ENCODE results near the gene ZNF529. TPM values are rescaled to one million over a fixed set of nuclear protein-coding genes. Genes with fewer than 3 reads are reported as not detected.

Gene ZNF529
- total and polyA plus RNA-seq, 8 donors: 1.4 to 25.2 (median 3.5) TPM

DNA sequence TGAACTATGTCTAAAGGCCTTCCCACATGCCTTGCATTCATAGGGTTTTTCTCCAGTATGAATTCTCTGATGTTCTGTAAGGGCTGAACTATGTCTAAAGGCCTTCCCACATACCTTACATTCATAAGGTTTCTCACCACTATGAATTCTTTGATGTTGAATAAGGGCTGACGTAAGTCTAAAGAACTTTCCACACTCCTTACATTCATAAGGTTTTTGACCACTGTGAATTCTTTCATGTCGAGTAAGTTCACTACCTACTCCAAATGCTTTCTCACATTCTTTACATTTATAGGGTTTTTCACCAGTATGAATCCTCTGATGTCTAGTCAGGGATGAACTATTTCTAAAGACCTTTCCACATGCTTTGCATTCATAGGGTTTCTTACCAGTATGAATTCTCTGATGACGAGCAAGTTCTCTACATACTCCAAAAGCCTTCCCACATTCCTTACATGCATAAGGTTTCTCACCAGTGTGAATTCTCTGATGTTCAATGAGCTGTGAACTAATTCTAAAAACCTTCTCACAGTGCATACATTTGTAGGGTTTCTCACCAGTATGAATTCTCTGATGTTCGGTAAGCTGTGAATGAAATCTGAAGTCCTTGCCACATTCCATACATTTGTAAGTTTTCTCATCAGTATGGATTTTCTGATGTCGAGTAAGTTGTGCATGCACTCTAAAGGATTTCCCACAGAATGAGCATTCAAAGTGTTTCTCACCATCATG, 25.9 kb downstream of the ZNF529 start:
- no peaks in the 10 kb centered on the region for H3K4me1 ChIP-seq
- intact Hi-C loops (cut with DNase I; ENCODE audit: low total_unique reads): no loop called here
- no peak for DNase-seq
- H3K36me3 ChIP-seq: peaks cover 57 to 99% (median 92%) of the 10 kb centered on the region in 4 donors
- no peaks in the 10 kb centered on the region for H3K27me3 ChIP-seq
- H3K4me3 ChIP-seq: no peak overlapping the region
- WGBS, 5 donors: 95 to 99% (median 97%) methylated on average over 5 of the region's 5 CpGs
- H3K9me3 ChIP-seq: peaks cover 82 to 100% (median 100%) of the 10 kb centered on the region in 4 donors
- H3K27ac ChIP-seq: no peak overlapping the region
- no peak for TF ChIP-seq EP300 (IDR thresholded peaks at IDR 0.05)
- TF ChIP-seq POLR2A (IDR thresholded peaks at IDR 0.05): no peak
- TF ChIP-seq, protein P1, sequence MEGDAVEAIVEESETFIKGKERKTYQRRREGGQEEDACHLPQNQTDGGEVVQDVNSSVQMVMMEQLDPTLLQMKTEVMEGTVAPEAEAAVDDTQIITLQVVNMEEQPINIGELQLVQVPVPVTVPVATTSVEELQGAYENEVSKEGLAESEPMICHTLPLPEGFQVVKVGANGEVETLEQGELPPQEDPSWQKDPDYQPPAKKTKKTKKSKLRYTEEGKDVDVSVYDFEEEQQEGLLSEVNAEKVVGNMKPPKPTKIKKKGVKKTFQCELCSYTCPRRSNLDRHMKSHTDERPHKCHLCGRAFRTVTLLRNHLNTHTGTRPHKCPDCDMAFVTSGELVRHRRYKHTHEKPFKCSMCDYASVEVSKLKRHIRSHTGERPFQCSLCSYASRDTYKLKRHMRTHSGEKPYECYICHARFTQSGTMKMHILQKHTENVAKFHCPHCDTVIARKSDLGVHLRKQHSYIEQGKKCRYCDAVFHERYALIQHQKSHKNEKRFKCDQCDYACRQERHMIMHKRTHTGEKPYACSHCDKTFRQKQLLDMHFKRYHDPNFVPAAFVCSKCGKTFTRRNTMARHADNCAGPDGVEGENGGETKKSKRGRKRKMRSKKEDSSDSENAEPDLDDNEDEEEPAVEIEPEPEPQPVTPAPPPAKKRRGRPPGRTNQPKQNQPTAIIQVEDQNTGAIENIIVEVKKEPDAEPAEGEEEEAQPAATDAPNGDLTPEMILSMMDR (IDR thresholded peaks at IDR 0.05): no peak
- no peak for TF ChIP-seq POLR2AphosphoS5 (IDR thresholded peaks at IDR 0.05)

DNA sequence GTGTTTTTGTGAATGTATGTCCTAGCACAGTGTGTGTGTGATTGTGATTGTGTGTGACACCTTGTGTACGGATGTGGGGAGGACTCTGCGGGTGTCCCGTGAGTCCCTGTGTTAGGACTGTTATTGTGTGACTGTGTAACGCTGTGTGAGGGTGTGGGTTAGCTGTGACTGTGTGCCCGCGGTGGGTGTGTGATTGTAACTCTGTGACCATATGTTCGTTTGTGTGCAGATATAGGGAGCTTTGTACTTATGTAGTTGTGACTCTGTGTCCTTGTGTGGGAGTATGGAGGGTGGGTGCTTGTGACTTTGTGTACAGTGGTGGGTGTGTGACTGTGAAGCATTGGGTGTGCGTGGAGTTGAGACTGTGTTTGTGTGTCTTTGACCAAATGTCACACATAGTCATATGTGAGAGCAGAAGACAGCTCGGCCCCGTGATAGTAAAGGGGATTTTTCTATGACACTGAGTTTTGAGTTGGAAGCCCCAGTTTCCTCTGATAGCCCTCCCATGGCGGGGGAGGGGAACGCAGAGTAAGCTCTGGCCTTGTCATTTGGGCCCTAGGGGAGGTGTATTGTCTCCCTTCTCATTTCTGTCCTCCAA, 44.1 kb downstream of the ZNF529 start:
- Histone ChIP-seq H3K4me1 (peaks cover 7 to 26% (median 24%) of the 10 kb centered on the region in 4 donors), H3K4me3 (peak overlapping the region; percentile 63 to 85 (median 72)), H3K9me3 (peaks cover 15 to 73% (median 44%) of the 10 kb centered on the region in 4 donors), H3K36me3 (peaks cover 2 to 44% (median 23%) of the 10 kb centered on the region in 4 donors), H3K27ac (peak overlapping the region; percentile 1 to 95 (median 92)), H3K27me3 (no peaks in the 10 kb centered on the region)
- intact Hi-C loops (cut with DNase I; ENCODE audit: low total_unique reads): no loop called here
- 5 to 16% (median 9%) methylated on average over 10 to 12 of the region's 12 CpGs for WGBS, 5 donors
- no peak for DNase-seq
- TF ChIP-seq POLR2A (IDR thresholded peaks at IDR 0.05) (no peak), EP300 (IDR thresholded peaks at IDR 0.05) (no peak), POLR2AphosphoS5 (IDR thresholded peaks at IDR 0.05) (no peak)
- TF ChIP-seq, protein P1 (IDR thresholded peaks at IDR 0.05): no peak

DNA sequence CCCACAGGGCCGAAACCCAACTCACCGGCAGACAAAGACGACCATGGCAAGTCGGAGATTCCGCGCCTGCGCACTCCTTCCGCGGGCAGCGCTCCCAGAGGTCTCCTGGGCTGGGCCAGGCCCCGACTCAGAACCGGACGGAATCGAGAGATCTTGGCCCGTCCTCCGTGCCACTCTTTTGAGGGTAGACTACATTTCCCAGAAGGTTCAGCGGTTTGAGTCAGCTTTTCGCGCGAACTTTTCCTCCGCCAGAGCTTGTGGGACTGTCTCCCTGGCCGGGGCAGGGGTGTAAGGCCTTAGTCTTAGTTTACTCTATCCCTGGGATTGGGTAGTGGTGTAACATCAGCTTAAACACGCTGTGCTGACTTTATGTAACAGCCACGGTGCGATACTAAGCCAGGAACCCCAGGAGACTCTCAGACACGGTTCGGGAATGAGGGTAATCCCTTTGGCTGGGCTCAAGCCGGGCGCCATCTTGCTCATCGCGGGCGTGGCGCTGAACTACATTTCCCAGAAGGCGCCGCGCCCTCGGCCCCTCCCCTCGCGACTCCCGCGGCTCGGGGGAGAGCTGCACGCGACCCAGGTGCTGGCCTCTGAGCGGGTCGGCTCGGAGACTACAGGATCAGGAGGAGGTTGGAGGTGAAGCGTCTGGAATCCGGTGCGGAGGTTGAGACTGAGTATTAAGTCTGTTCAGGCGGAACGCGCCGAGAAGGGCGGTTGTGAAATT, 44.7 kb downstream of the ZNF529 start, which contains the start of gene ZNF260:
TSS of gene ZNF260 (minus strand) at position 78 of the 727 bp plus-strand sequence. CDS start 13,033 bp downstream, outside the sequence.
- DNase-seq: peak; percentile 97 to 99
- 0 to 1% (median 0%) methylated on average over 6 to 55 of the region's 55 CpGs for WGBS, 5 donors
- Histone ChIP-seq H3K4me1 (peaks cover 7 to 26% (median 24%) of the 10 kb centered on the region in 4 donors), H3K36me3 (peaks cover 8 to 48% (median 30%) of the 10 kb centered on the region in 4 donors), H3K27ac (peak within 1 kb of the TSS; percentile 91 to 95 (median 93)), H3K27me3 (no peaks in the 10 kb centered on the region), H3K4me3 (peak within 1 kb of the TSS; percentile 63 to 85 (median 72)), H3K9me3 (peaks cover 16 to 73% (median 42%) of the 10 kb centered on the region in 4 donors)
- TF ChIP-seq POLR2AphosphoS5 (IDR thresholded peaks at IDR 0.05): peak; percentile 64 to 85 (median 77)
- TF ChIP-seq, protein P1 (IDR thresholded peaks at IDR 0.05): no peak
- no peak for TF ChIP-seq EP300 (IDR thresholded peaks at IDR 0.05)
- peak in 1 of 4 donors; percentile 34 for TF ChIP-seq POLR2A (IDR thresholded peaks at IDR 0.05)
- intact Hi-C loops (cut with DNase I; ENCODE audit: low total_unique reads): no loop called here

DNA sequence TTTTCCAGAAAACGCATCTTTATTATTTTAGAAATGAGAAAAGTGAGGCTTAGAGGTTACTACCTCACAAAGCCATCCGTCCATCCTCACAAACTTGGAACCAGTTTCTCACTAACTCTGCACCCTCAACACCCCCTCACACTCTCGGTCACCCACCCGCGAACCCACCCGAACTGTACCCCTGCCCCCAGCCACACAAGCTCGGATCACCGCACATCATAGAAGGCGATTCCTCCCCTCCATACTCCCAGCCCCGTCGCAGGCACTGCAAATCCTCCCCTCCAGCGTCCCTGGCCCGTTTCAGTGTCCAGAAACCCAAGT, 45.3 kb downstream of the ZNF529 start:
- Histone ChIP-seq H3K4me3 (peak overlapping the region; percentile 63 to 85 (median 72)), H3K27me3 (no peaks in the 10 kb centered on the region), H3K4me1 (peaks cover 7 to 26% (median 24%) of the 10 kb centered on the region in 4 donors), H3K9me3 (peaks cover 14 to 73% (median 41%) of the 10 kb centered on the region in 4 donors), H3K36me3 (peaks cover 10 to 50% (median 33%) of the 10 kb centered on the region in 4 donors), H3K27ac (peak overlapping the region; percentile 91 to 95 (median 93))
- TF ChIP-seq, protein P1 (IDR thresholded peaks at IDR 0.05): no peak
- TF ChIP-seq POLR2AphosphoS5 (IDR thresholded peaks at IDR 0.05) (no peak), POLR2A (IDR thresholded peaks at IDR 0.05) (no peak), EP300 (IDR thresholded peaks at IDR 0.05) (no peak)
- intact Hi-C loops (cut with DNase I; ENCODE audit: low total_unique reads): no loop called here
- WGBS, 5 donors: 0 to 1% (median 1%) methylated on average over 13 of the region's 13 CpGs
- no peak for DNase-seq

Measured in stomach (tissue), 9 donors.